ENCODE data around the gene PPM1E. TPM values are rescaled to one million over a fixed set of nuclear protein-coding genes. Genes with fewer than 3 reads are reported as not detected.
A peak's percentile ranks its signal among the peaks of the same experiment; 100 is the strongest.

PPM1E gene
- not detected in 2 replicates for total RNA-seq (2014; rRNA removed; shearing (Covaris generic))
- 0.03 TPM in 1 of 2 replicates, not detected in the other for polyA plus RNA-seq (2016; fragmentation: Nextera tagmentation; extraction: Ambion mirVana)

DNA sequence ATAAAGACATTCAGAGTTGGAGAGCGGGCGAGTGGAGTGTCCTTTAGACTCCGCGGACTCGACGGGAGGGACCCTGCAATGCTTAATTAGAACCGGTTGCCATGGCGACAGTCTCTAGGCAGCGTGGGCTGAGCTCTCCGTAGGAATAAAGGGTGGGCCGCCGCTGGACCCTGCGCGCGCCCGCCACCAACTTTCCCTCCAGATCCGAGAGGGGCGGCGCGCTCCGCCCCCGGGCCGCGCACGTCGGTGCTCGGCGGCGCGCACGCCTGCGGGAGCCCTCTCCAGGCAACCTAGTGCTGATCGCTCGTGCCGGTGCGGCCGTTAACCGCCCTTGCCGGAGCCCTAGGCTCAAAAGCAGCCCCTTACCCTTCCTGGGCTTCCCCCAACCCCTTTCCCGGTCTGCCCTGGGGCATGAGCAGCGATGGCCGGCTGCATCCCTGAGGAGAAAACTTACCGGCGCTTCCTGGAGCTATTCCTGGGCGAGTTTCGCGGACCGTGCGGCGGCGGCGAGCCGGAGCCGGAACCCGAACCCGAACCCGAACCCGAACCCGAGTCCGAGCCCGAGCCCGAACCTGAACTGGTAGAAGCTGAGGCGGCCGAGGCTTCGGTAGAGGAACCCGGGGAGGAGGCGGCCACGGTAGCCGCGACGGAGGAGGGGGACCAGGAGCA, at the start of gene PPM1E:
TSS of gene PPM1E (plus strand) at position 278 of the 669 bp plus-strand sequence.
- no peaks in the 10 kb centered on the region for H3K79me2 ChIP-seq (ENCODE audit: insufficient read depth)
- no peak within 1 kb of the TSS for H3K9ac ChIP-seq
- H3K9me2 ChIP-seq (ENCODE audit: insufficient read depth): no peaks in the 10 kb centered on the region
- TF ChIP-seq EZH2phosphoT487 (IDR thresholded peaks at IDR 0.05; ENCODE audit: insufficient read depth, low read depth): no peak
- TF ChIP-seq EZH2 (IDR thresholded peaks at IDR 0.05; ENCODE audit: insufficient read depth, poor library complexity, severe bottlenecking): peak; percentile 11
- WGBS, 2 experiments (ENCODE audit: low coverage in 1 of 2, low lambda C conversion rate in 2 of 2, missing lambda C conversion rate in 2 of 2): 2 to 3% methylated on average over 60 to 68 of the region's 71 CpGs
- H3K36me3 ChIP-seq (ENCODE audit: low read depth): no peaks in the 10 kb centered on the region
- H3K27ac ChIP-seq: no peak within 1 kb of the TSS
- H4K20me1 ChIP-seq (ENCODE audit: insufficient read depth): no peaks in the 10 kb centered on the region
- DNase-seq: peak; percentile 63
- in situ Hi-C loops (cut with MboI): no loop called here
- peak within 1 kb of the TSS; percentile 96 for H3K4me2 ChIP-seq (ENCODE audit: unreplicated experiment)
- peaks cover 61% of the 10 kb centered on the region for H3K27me3 ChIP-seq (replicated peaks; ENCODE audit: insufficient read depth)
- H3K4me3 ChIP-seq: peak within 1 kb of the TSS; percentile 74
- no peaks in the 10 kb centered on the region for H3F3A ChIP-seq (ENCODE audit: insufficient read depth)
- H3K4me1 ChIP-seq (ENCODE audit: insufficient read depth): 0 out of 2 replicates have a peak, but pooled peaks cover 6% of the 10 kb centered on the region
- H3K9me3 ChIP-seq (ENCODE audit: low read depth): no peaks in the 10 kb centered on the region
- H2AFZ ChIP-seq: peak within 1 kb of the TSS; percentile 81

DNA sequence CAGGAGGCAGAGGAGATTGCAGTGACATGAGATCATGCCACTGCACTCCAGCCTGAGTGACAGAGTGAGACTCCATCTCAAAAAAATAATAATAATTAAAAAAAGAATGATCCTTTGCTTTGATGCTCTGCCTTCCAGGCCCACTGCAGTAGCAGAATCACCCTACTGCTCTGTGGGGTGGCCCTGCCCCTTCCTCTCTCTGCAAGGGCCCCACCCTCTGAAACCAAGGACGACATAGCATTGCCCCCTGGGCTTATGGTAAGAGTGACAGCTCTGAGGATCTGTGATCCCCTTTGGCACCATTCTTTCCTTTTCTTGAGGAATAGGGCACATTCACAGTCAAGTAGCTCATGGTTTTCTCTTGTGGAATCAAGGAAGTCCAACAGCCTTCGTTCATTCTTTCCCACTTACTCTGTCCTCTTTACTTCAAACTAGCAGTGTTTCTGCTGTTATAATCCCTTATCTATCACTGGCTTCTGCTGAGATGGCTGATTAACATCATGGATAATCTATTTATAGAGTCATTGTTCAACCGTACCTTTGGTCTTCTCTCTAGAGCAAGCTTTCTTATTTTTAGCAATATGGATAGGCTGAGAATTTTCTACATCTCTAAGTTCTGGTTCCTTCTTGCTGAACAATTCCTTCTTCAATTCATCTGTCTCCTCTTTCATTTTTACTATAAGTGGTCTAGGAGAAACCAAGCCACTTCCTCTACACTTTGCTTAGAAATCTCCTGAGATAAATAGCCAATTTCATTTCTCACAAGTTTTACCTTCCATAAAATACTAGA, 49.1 kb upstream of the PPM1E start:
- H3K9ac ChIP-seq: no peak overlapping the region
- H3K4me1 ChIP-seq (ENCODE audit: insufficient read depth): 0 out of 2 replicates have a peak, but pooled peaks cover 3% of the 10 kb centered on the region
- no peak overlapping the region for H3K27ac ChIP-seq
- H3K36me3 ChIP-seq (ENCODE audit: low read depth): no peaks in the 10 kb centered on the region
- WGBS, 2 experiments (ENCODE audit: low coverage in 1 of 2, low lambda C conversion rate in 2 of 2, missing lambda C conversion rate in 2 of 2): 95 to 98% methylated on average over 3 of the region's 3 CpGs
- no peaks in the 10 kb centered on the region for H3K9me3 ChIP-seq (ENCODE audit: low read depth)
- H2AFZ ChIP-seq: no peak overlapping the region
- H3K27me3 ChIP-seq (replicated peaks; ENCODE audit: insufficient read depth): no peaks in the 10 kb centered on the region
- no peaks in the 10 kb centered on the region for H3K9me2 ChIP-seq (ENCODE audit: insufficient read depth)
- no peaks in the 10 kb centered on the region for H3K79me2 ChIP-seq (ENCODE audit: insufficient read depth)
- no peaks in the 10 kb centered on the region for H4K20me1 ChIP-seq (ENCODE audit: insufficient read depth)
- no peak for DNase-seq
- no peaks in the 10 kb centered on the region for H3F3A ChIP-seq (ENCODE audit: insufficient read depth)
- no peak overlapping the region for H3K4me3 ChIP-seq
- in situ Hi-C loops (cut with MboI): loop anchor here (10.0 kb wide), 1 partner anchor 288 kb away; no protein-coding TSS in a partner anchor
- H3K4me2 ChIP-seq (ENCODE audit: unreplicated experiment): no peak overlapping the region
- no peak for TF ChIP-seq EZH2 (IDR thresholded peaks at IDR 0.05; ENCODE audit: insufficient read depth, poor library complexity, severe bottlenecking)

DNA sequence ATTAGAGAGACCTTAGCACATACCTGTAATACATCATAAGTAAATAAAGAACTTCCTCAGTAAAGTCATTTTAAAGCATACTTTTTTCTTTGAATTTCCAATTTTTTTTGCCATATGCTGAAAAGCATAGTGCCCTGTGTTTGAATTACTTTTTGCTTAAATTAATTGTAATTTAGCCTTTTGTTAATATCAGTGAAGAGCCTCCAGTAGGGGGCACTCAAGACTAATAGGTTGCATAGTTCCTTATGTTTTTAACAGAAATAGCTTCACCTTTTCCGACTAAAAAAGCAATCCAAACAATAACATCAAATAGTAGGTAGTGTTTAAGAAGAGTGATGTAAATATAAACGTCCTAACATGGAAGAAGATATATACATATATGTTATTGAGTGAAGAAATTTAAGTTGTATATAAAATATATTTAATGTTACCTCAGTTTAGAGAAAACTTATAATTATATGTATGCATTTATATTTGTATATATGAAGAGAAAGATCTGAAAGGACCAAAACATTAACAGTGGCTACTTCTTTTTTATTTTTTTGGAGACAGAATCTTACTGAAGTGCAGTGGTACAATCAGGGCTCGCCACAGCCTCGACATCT, 44.6 kb upstream of the PPM1E start:
- H3K36me3 ChIP-seq (ENCODE audit: low read depth): no peaks in the 10 kb centered on the region
- 50 to 51% methylated on average over 4 of the region's 4 CpGs for WGBS, 2 experiments (ENCODE audit: low coverage in 1 of 2, low lambda C conversion rate in 2 of 2, missing lambda C conversion rate in 2 of 2)
- peak; percentile 77 for DNase-seq
- H3K79me2 ChIP-seq (ENCODE audit: insufficient read depth): no peaks in the 10 kb centered on the region
- H4K20me1 ChIP-seq (ENCODE audit: insufficient read depth): no peaks in the 10 kb centered on the region
- H2AFZ ChIP-seq: no peak overlapping the region
- H3K9me2 ChIP-seq (ENCODE audit: insufficient read depth): no peaks in the 10 kb centered on the region
- no peak overlapping the region for H3K27ac ChIP-seq
- H3F3A ChIP-seq (ENCODE audit: insufficient read depth): no peaks in the 10 kb centered on the region
- in situ Hi-C loops (cut with MboI): no loop called here
- no peak for TF ChIP-seq EZH2phosphoT487 (IDR thresholded peaks at IDR 0.05; ENCODE audit: insufficient read depth, low read depth)
- no peak for TF ChIP-seq EZH2 (IDR thresholded peaks at IDR 0.05; ENCODE audit: insufficient read depth, poor library complexity, severe bottlenecking)
- H3K4me1 ChIP-seq (ENCODE audit: insufficient read depth): no peaks in the 10 kb centered on the region
- no peak overlapping the region for H3K9ac ChIP-seq
- no peak overlapping the region for H3K4me2 ChIP-seq (ENCODE audit: unreplicated experiment)
- no peak overlapping the region for H3K4me3 ChIP-seq
- H3K27me3 ChIP-seq (replicated peaks; ENCODE audit: insufficient read depth): no peaks in the 10 kb centered on the region
- H3K9me3 ChIP-seq (ENCODE audit: low read depth): no peaks in the 10 kb centered on the region

DNA sequence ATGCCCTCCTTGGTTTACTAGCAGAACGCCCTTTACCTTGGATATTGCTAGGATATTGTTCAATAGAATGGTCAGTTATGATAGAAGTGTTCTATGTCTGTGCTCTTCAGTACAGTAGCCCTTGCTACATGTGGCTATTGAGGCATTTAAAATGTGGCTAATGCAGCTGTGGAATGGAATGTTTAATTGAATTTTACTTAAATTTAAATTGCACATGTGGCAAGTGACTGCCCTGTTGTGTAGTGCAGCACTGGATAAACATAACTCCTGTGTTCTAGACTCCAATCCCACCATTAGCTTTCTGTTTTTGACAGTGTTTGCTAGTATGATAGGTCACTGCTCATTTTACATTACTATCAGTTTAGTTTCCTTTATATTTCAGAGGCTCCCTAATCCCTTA, 33.4 kb upstream of the PPM1E start:
- WGBS, 2 experiments (ENCODE audit: low coverage in 1 of 2, low lambda C conversion rate in 2 of 2, missing lambda C conversion rate in 2 of 2): 95 to 96% methylated on average over 1 of the region's 1 CpG
- Histone ChIP-seq H3K9ac (no peak overlapping the region), H3K4me3 (no peak overlapping the region), H4K20me1 (ENCODE audit: insufficient read depth) (no peaks in the 10 kb centered on the region), H3K4me2 (ENCODE audit: unreplicated experiment) (no peak overlapping the region), H3K36me3 (ENCODE audit: low read depth) (no peaks in the 10 kb centered on the region), H3K79me2 (ENCODE audit: insufficient read depth) (no peaks in the 10 kb centered on the region), H3F3A (ENCODE audit: insufficient read depth) (no peaks in the 10 kb centered on the region), H3K4me1 (ENCODE audit: insufficient read depth) (no peaks in the 10 kb centered on the region), H3K27ac (no peak overlapping the region), H2AFZ (no peak overlapping the region), H3K27me3 (replicated peaks; ENCODE audit: insufficient read depth) (no peaks in the 10 kb centered on the region), H3K9me2 (ENCODE audit: insufficient read depth) (no peaks in the 10 kb centered on the region), H3K9me3 (ENCODE audit: low read depth) (no peaks in the 10 kb centered on the region)
- TF ChIP-seq EZH2phosphoT487 (IDR thresholded peaks at IDR 0.05; ENCODE audit: insufficient read depth, low read depth): no peak
- TF ChIP-seq EZH2 (IDR thresholded peaks at IDR 0.05; ENCODE audit: insufficient read depth, poor library complexity, severe bottlenecking): no peak
- no peak for DNase-seq
- in situ Hi-C loops (cut with MboI): no loop called here
